Thoracic aorta (tissue), 2 donors: Measurements from ENCODE around the gene LYRM2. TPM values are rescaled to one million over a fixed set of nuclear protein-coding genes. Genes with fewer than 3 reads are reported as not detected.

Experiments used
- ATAC-seq: fragments of 150-250 bp; one replicate; pipeline ENCODE4 v1.8.0; 2017; ENCODE audit warnings: low read depth; ENCODE audit not compliant: insufficient number of reproducible peaks, low FRiP score
- DNase-seq: peaks from one replicate; pipeline ENCODE4 v3.0.0-alpha.2; 2020; ENCODE audit warnings: low spot score
- H3K27ac ChIP-seq, 2 donors: fragments of 200-600 bp; sonication (generic); 1 replicate in 1 of 2; 2 replicates in 1 of 2; pipeline ENCODE4 v1.5.1; 2016; ENCODE audit warnings: mild to moderate bottlenecking in 2 of 2, moderate library complexity in 2 of 2
- H3K27me3 ChIP-seq: fragments of 200-600 bp; sonication (generic); replicated peaks from 2 replicates; pipeline ENCODE4 v1.6.0; 2016; ENCODE audit warnings: mild to moderate bottlenecking; ENCODE audit not compliant: insufficient read depth
- H3K36me3 ChIP-seq: fragments of 200-600 bp; sonication (generic); one replicate; pipeline ENCODE4 v1.5.1; 2016
- H3K4me1 ChIP-seq, 2 donors: fragments of 200-600 bp; sonication (generic); 1 replicate in 1 of 2; 2 replicates in 1 of 2; pipeline versions ENCODE4 v1.5.1 to v1.6.0; 2016; ENCODE audit warnings: low read depth in 2 of 2, mild to moderate bottlenecking in 1 of 2; ENCODE audit not compliant: control insufficient read depth in 1 of 2
- H3K4me3 ChIP-seq: fragments of 200-600 bp; sonication (generic); 2 replicates; pipeline ENCODE4 v1.5.1; 2016; ENCODE audit warnings: mild to moderate bottlenecking
- H3K9me3 ChIP-seq: fragments of 200-600 bp; sonication (generic); 2 replicates; pipeline ENCODE4 v1.5.1; 2016
- CTCF ChIP-seq: fragments of 200-600 bp; sonication (generic); IDR thresholded peaks from one replicate; pipeline ENCODE4 v1.5.1; 2019; ENCODE audit warnings: antibody characterized with exemption
- total RNA-seq, 2 donors: library from RNA; depleted of rRNA; stranded (reverse); fragments of >200 nt; gene quantifications; one replicate each; pipeline versions ENCODE4 v1.1.0 to v1.2.3, GENCODE V29; 2016

Gene LYRM2
- total RNA-seq, 2 donors from 2014 or later: 12.9 to 18.1 TPM

- Histone ChIP-seq H3K9me3 (no peaks in the 10 kb centered on the region), H3K27ac (no peak overlapping the region), H3K36me3 (no peaks in the 10 kb centered on the region), H3K4me3 (no peak overlapping the region), H3K4me1 (peaks cover 12 to 14% of the 10 kb centered on the region in 2 donors), H3K27me3 (no peaks in the 10 kb centered on the region)
- no peak for ATAC-seq
- TF ChIP-seq CTCF: no peak
- no peak for DNase-seq
Measured at GRCh38 chr6:89589297-89590025, 49.1 kb downstream of the LYRM2 start.

GRCh38 chr6:89585154-89585553 is 53.4 kb downstream of the LYRM2 start:
- Histone ChIP-seq H3K27me3 (no peaks in the 10 kb centered on the region), H3K4me1 (peaks cover 18 to 24% of the 10 kb centered on the region in 2 donors), H3K27ac (peak overlapping the region; percentile 25 to 47), H3K4me3 (peak overlapping the region; percentile 2), H3K36me3 (peaks cover 4% of the 10 kb centered on the region), H3K9me3 (no peaks in the 10 kb centered on the region)
- ATAC-seq (no peak), DNase-seq (no peak)
- no peak for TF ChIP-seq CTCF

GRCh38 chr6:89584539-89584938 is 54.0 kb downstream of the LYRM2 start:
- H3K9me3 ChIP-seq: no peaks in the 10 kb centered on the region
- H3K4me1 ChIP-seq: peaks cover 18 to 24% of the 10 kb centered on the region in 2 donors
- H3K4me3 ChIP-seq: peak overlapping the region; percentile 2
- no peak for TF ChIP-seq CTCF
- peak overlapping the region; percentile 25 to 47 for H3K27ac ChIP-seq
- no peak for ATAC-seq
- DNase-seq: no peak
- H3K36me3 ChIP-seq: peaks cover 4% of the 10 kb centered on the region
- no peaks in the 10 kb centered on the region for H3K27me3 ChIP-seq

GRCh38 chr6:89583559-89583958 is 55.0 kb downstream of the LYRM2 start:
- peak overlapping the region; percentile 25 to 47 for H3K27ac ChIP-seq
- H3K4me1 ChIP-seq: peaks cover 18 to 24% of the 10 kb centered on the region in 2 donors
- H3K27me3 ChIP-seq: no peaks in the 10 kb centered on the region
- TF ChIP-seq CTCF: no peak
- DNase-seq: no peak
- no peaks in the 10 kb centered on the region for H3K9me3 ChIP-seq
- peaks cover 4% of the 10 kb centered on the region for H3K36me3 ChIP-seq
- no peak overlapping the region for H3K4me3 ChIP-seq
- ATAC-seq: no peak

GRCh38 chr6:89582669-89583325 is 55.8 kb downstream of the LYRM2 start:
- Histone ChIP-seq H3K4me3 (no peak overlapping the region), H3K9me3 (no peaks in the 10 kb centered on the region), H3K27me3 (no peaks in the 10 kb centered on the region), H3K36me3 (peaks cover 4% of the 10 kb centered on the region), H3K27ac (no peak overlapping the region), H3K4me1 (peaks cover 18 to 24% of the 10 kb centered on the region in 2 donors)
- ATAC-seq (no peak), DNase-seq (no peak)
- no peak for TF ChIP-seq CTCF
